ENCODE measurements around the gene CLTC. TPM values are rescaled to one million over a fixed set of nuclear protein-coding genes. Genes with fewer than 3 reads are reported as not detected.
A peak's percentile ranks its signal among the peaks of the same experiment; 100 is the strongest.

CLTC gene
- total RNA-seq, 2 experiments from 2014 or later, result 81.5 to 89.9 TPM

GRCh38 chr17:59688496-59688895, 68.8 kb downstream of the CLTC start:
- POLR2A ChIA-PET, result interaction anchor here (0.6 to 1.3 kb wide), 2 partner anchors 9 to 581 kb away, joined by 3 read pairs; no protein-coding TSS in a partner anchor

DNA sequence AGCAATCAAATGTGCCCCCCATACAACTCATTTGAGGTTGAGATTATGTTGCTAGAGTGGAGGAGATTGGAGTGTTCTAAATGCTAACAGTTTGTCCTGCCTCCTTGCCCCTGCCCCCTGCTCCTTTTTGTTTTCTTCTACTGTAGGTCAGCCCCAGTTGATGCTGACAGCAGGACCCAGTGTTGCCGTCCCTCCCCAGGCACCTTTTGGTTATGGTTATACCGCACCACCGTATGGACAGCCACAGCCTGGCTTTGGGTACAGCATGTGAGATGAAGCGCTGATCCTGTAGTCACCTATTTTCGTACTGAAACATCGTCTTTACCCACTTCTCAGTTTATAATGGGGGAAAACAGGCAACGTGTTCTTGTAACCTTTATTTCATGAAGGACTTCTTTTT, 73.9 kb downstream of the CLTC start:
- TF ChIP-seq, protein P1, sequence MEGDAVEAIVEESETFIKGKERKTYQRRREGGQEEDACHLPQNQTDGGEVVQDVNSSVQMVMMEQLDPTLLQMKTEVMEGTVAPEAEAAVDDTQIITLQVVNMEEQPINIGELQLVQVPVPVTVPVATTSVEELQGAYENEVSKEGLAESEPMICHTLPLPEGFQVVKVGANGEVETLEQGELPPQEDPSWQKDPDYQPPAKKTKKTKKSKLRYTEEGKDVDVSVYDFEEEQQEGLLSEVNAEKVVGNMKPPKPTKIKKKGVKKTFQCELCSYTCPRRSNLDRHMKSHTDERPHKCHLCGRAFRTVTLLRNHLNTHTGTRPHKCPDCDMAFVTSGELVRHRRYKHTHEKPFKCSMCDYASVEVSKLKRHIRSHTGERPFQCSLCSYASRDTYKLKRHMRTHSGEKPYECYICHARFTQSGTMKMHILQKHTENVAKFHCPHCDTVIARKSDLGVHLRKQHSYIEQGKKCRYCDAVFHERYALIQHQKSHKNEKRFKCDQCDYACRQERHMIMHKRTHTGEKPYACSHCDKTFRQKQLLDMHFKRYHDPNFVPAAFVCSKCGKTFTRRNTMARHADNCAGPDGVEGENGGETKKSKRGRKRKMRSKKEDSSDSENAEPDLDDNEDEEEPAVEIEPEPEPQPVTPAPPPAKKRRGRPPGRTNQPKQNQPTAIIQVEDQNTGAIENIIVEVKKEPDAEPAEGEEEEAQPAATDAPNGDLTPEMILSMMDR (IDR thresholded peaks at IDR 0.05), result no peak
- POLR2A ChIA-PET, result no interaction called here
- intact Hi-C loops (cut with DNase I, micrococcal nuclease), result no loop called here
- Mint-ChIP-seq H3K36me3 (ENCODE audit: low read depth) (peaks cover 97% of the 10 kb centered on the region), H3K9me3 (no peaks in the 10 kb centered on the region), H3K4me3 (no peak overlapping the region), H3K27me3 (no peaks in the 10 kb centered on the region), H3K27ac (peak overlapping the region; percentile 47), H3K4me1 (ENCODE audit: low read depth) (peaks cover 19% of the 10 kb centered on the region)
- no peak for DNase-seq
- no peaks in the 10 kb centered on the region for H3K27me3 ChIP-seq (ENCODE audit: control insufficient read depth in 1 of 2, insufficient read depth in 2 of 2, low read length in 2 of 2)
- H3K27ac ChIP-seq (ENCODE audit: low read depth in 1 of 2, low read length in 2 of 2), result no peak overlapping the region
- H3K9me3 ChIP-seq (ENCODE audit: control insufficient read depth in 1 of 2, insufficient read depth in 1 of 2, low read length in 2 of 2), result no peaks in the 10 kb centered on the region
- no peak for ATAC-seq (ENCODE audit: poor library complexity)
- H3K4me3 ChIP-seq (ENCODE audit: low read length), result no peak overlapping the region
- H3K36me3 ChIP-seq (ENCODE audit: insufficient read depth, low read length), result peaks cover 78% of the 10 kb centered on the region
- CTCF ChIA-PET, result no interaction called here
- H3K4me1 ChIP-seq (ENCODE audit: insufficient read depth, low read length), result peaks cover 6% of the 10 kb centered on the region

More at GRCh38 chr17:59688496-59688895, 68.8 kb downstream of the CLTC start:
- TF ChIP-seq, protein P1 (IDR thresholded peaks at IDR 0.05), result no peak
- Histone ChIP-seq H3K4me3 (ENCODE audit: low read length) (no peak overlapping the region), H3K9me3 (ENCODE audit: control insufficient read depth in 1 of 2, insufficient read depth in 1 of 2, low read length in 2 of 2) (no peaks in the 10 kb centered on the region), H3K4me1 (ENCODE audit: insufficient read depth, low read length) (no peaks in the 10 kb centered on the region), H3K27me3 (ENCODE audit: control insufficient read depth in 1 of 2, insufficient read depth in 2 of 2, low read length in 2 of 2) (no peaks in the 10 kb centered on the region), H3K27ac (ENCODE audit: low read depth in 1 of 2, low read length in 2 of 2) (no peak overlapping the region), H3K36me3 (ENCODE audit: insufficient read depth, low read length) (peaks cover 80% of the 10 kb centered on the region)
- CTCF ChIA-PET, result interaction anchor here (2.0 kb wide), 1 partner anchor 23 kb away, joined by 5 read pairs; no protein-coding TSS in a partner anchor
- DNase-seq, result no peak
- H3K9me3 Mint-ChIP-seq, result no peaks in the 10 kb centered on the region
- intact Hi-C loops (cut with DNase I, micrococcal nuclease), result no loop called here
- H3K4me3 Mint-ChIP-seq, result no peak overlapping the region
- no peak for ATAC-seq (ENCODE audit: poor library complexity)
- H3K4me1 Mint-ChIP-seq (ENCODE audit: low read depth), result no peaks in the 10 kb centered on the region
- no peaks in the 10 kb centered on the region for H3K27me3 Mint-ChIP-seq
- peaks cover 94% of the 10 kb centered on the region for H3K36me3 Mint-ChIP-seq (ENCODE audit: low read depth)
- H3K27ac Mint-ChIP-seq, result peak overlapping the region; percentile 79

GRCh38 chr17:59694344-59694743, 74.6 kb downstream of the CLTC start:
- Mint-ChIP-seq H3K27me3 (no peaks in the 10 kb centered on the region), H3K27ac (peak overlapping the region; percentile 47), H3K9me3 (no peaks in the 10 kb centered on the region), H3K4me1 (ENCODE audit: low read depth) (peaks cover 26% of the 10 kb centered on the region), H3K4me3 (no peak overlapping the region), H3K36me3 (ENCODE audit: low read depth) (peaks cover 98% of the 10 kb centered on the region)
- TF ChIP-seq, protein P1 (IDR thresholded peaks at IDR 0.05), result no peak
- ATAC-seq (ENCODE audit: poor library complexity) (no peak), DNase-seq (no peak)
- Histone ChIP-seq H3K27me3 (ENCODE audit: control insufficient read depth in 1 of 2, insufficient read depth in 2 of 2, low read length in 2 of 2) (no peaks in the 10 kb centered on the region), H3K4me1 (ENCODE audit: insufficient read depth, low read length) (peaks cover 6% of the 10 kb centered on the region), H3K27ac (ENCODE audit: low read depth in 1 of 2, low read length in 2 of 2) (no peak overlapping the region), H3K9me3 (ENCODE audit: control insufficient read depth in 1 of 2, insufficient read depth in 1 of 2, low read length in 2 of 2) (no peaks in the 10 kb centered on the region), H3K4me3 (ENCODE audit: low read length) (no peak overlapping the region), H3K36me3 (ENCODE audit: insufficient read depth, low read length) (peaks cover 82% of the 10 kb centered on the region)
- CTCF ChIA-PET, result no interaction called here
- POLR2A ChIA-PET, result no interaction called here
- intact Hi-C loops (cut with DNase I, micrococcal nuclease), result no loop called here
